HG02884 (cell line): Measurements from ENCODE around the gene MOV10.
"Not testable (repeated sequence)": the region's sequence is repeated elsewhere in the genome, so short reads cannot be mapped to it uniquely, and the experiment has no call there.

Experiments used
- ATAC-seq: cut with Tn5 transposase; IDR thresholded peaks from one replicate; pipeline ENCODE4 v1.9.1; 2021; ENCODE audit warnings: mild to moderate bottlenecking, moderate library complexity; ENCODE audit not compliant: unreplicated experiment

The MOV10 gene, protein sequence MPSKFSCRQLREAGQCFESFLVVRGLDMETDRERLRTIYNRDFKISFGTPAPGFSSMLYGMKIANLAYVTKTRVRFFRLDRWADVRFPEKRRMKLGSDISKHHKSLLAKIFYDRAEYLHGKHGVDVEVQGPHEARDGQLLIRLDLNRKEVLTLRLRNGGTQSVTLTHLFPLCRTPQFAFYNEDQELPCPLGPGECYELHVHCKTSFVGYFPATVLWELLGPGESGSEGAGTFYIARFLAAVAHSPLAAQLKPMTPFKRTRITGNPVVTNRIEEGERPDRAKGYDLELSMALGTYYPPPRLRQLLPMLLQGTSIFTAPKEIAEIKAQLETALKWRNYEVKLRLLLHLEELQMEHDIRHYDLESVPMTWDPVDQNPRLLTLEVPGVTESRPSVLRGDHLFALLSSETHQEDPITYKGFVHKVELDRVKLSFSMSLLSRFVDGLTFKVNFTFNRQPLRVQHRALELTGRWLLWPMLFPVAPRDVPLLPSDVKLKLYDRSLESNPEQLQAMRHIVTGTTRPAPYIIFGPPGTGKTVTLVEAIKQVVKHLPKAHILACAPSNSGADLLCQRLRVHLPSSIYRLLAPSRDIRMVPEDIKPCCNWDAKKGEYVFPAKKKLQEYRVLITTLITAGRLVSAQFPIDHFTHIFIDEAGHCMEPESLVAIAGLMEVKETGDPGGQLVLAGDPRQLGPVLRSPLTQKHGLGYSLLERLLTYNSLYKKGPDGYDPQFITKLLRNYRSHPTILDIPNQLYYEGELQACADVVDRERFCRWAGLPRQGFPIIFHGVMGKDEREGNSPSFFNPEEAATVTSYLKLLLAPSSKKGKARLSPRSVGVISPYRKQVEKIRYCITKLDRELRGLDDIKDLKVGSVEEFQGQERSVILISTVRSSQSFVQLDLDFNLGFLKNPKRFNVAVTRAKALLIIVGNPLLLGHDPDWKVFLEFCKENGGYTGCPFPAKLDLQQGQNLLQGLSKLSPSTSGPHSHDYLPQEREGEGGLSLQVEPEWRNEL

DNA sequence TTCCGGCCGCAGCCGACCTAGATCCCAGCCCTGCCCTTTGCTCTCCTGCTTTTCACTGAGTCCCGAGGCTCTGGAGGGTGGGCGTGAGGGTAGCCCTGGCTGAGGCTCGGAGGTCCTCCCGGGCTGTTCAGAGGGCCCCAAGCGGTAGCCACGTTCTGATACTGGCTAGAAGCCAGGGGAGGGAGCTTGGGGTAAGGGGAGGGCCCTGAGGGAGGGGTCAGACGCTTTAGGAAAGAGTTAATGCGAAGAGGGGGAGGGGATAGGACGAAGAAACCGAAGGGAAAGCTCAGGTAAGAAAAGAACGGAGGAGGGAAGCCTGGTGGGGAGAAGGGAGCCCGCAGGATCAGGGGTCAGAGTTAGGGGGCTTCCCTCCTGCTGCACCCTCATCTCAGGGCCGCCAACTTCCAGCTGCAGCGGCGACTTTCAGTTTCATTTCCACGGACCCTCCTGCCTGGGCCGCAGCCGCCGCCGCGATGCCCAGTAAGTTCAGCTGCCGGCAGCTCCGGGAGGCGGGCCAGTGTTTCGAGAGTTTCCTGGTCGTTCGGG lies at the start of gene MOV10:
Gene MOV10 (plus strand): TSS at position 220 of the 546 bp plus-strand sequence. CDS start 254 bp downstream, at position 474.
- peak; percentile 55 for ATAC-seq

DNA sequence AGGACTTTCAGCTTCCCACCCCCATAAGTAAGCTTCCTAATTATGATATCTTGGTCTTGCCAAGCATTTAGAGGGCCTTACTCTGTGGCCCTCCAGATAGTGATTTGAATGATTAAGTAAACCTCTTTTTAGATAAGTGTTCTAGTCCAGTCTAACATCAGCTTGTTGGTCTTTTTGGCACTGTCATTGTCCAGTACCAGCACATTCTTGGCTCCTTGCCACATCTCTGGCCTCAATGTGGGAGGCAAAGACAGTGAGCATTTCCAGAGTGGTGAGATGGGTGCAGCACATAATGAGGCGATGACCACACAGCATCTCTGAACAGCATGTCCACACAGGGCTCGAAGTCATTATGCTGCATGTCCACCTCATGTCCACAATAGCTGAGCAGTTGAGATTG lies 48.8 kb upstream of the MOV10 start:
- ATAC-seq, result no peak

DNA sequence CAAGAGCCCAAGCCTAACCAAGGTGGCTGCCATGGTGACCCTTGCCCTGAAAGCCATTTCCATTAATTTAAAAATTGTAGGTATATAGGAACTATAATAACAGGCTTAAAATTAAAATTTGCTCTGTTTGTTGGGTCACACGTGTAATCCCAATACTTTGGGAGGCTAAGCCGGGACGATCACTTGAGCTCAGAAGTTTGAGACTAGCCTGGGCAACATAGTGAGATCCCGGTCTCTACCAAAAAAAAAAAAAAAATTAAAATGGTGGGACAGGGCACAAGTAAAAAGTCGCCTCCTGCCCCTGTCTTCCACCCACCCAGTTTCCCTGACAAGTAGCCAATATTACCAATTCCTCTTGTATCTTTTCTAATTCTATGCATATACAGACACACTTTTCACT lies 48.3 kb upstream of the MOV10 start:
- no peak for ATAC-seq

DNA sequence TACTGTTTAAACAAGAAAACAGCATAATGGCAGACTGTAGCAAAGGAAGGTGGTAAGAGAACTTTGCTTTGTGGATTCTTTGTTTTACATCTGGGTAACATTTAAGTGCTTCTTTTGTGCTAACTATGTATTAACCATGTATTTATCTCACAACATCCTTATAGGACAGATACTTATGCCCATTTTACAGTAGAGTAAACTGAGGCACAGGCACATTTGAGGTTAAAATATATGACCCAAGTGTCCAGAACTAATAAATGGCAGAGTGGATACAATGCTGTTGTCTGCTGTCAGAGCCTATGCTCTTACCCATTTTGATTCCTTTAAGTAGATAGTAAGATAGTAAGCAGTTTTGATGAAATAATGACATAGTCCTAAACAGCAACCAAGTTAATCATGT lies 47.6 kb upstream of the MOV10 start:
- no peak for ATAC-seq

DNA sequence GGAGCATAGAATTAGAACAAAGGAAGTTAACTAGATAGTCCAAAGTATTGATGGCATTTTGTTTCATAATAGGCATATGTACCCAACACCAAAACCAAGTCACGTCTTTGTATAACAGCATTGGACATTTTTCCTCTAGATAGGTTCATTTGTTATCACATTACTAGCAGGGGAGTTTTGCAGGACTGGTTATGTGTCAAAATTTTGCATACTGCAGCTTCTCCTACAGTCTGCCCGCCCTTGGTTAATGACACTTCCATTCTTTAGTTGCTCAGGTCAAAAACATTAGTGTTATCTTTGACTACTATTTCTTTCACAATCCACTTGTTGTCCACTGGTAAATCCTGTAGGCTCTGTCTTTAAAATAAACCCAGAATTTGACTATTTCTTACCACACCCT lies 45.9 kb upstream of the MOV10 start:
- no peak for ATAC-seq

DNA sequence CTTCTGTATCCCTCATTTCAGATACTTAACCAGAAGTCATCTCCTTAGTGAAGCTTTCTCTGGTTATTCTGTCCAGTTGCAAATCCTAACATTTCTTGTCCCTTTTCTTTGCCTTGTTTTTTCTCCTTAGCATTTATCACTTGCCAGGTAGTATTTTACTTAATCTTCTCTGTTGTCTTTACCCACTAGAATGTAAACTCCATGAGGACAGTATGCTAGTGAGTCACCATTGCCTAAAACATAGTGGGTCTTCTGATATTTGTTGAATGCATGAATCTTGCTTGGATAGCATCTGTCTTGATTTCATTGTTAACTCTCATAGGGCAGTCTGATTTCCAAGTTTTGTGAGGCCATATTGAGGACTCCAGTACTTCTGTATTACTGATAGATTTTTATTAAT lies 45.2 kb upstream of the MOV10 start:
- no peak for ATAC-seq

DNA sequence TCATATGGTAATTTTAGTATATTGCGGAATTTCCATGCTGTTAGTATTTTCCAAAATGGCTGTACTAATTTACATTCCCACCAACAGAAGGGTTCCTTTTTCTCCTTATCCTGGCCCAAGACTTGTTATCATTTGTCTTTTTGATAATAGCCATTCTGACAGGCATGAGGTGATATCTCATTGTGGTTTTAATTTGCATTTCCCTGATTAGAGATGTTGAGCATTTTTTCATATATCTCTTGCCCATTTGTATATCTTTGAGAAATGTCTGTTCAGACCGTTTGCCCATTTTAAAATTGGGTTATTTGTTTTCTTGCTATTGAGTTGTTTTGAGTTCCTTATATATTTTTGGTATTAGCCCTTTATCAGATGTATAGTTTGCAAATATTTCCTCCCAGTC lies 40.8 kb upstream of the MOV10 start:
- no peak for ATAC-seq

DNA sequence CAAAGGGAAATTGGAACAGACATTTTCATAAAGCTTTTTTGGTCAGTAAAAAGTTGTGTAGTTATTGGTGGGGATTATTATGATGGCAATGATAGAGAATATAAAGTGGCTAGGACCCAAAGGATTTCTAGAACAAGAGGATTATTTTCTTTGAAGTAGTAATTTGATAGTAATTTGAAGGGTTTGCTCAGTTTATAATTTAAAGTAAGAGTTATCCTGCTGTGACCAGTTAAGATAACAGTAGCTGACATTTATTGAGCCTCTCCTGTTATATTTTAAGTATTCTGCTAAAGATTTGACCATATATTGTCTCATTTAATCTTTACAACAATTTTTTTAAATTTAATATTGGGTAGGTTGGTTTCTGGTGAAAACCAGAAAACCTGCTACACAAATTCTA lies 40.1 kb upstream of the MOV10 start:
- no peak for ATAC-seq

DNA sequence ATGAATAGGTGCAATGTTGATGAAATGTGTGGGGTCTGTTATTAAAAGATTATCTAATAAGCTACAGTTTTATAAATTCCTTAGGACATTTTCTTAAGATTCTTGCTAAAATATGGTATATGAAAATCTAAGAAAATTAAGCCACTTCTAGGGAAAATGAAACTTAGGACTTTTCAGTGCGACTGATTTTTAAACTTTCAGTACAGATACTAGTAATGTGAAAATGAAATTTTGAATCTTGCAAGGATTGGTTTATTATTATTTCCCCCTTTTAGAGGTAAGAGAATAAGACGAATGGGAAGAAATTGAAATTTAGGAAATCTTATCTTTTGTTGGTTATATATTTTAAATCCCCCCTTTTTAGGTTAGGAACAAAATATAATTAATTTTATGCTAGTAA lies 38.4 kb upstream of the MOV10 start:
- no peak for ATAC-seq

DNA sequence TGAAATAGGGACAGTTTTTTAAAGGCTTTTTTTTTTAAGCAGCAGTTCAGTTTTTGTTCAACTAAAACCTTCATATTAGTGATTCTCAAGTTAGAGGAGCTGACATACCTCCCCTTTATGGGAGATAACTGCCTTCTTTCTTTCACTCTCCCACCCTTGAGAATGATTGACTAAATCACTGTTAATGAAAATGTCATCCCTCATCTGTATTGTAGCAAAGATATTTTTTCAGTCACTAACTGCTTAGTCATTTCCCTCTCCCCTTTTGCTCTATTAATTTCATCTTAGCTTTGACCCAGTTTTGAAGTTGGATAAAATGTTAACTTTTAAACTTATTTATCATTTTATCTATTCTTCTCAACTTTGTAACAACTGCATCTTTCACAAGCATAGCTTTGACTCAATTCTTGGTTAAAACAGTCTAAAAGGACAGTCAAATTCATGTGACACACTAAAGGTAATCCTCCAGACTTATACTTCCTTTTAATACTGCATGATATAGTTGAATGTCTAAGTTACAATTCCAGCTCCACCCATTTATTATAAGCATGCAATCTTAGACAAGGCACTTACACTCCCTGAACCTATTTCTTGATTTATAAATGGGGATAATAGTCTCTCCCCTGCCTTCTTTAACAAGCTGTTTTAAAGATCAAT lies 37.7 kb upstream of the MOV10 start:
- peak; percentile 46 for ATAC-seq

DNA sequence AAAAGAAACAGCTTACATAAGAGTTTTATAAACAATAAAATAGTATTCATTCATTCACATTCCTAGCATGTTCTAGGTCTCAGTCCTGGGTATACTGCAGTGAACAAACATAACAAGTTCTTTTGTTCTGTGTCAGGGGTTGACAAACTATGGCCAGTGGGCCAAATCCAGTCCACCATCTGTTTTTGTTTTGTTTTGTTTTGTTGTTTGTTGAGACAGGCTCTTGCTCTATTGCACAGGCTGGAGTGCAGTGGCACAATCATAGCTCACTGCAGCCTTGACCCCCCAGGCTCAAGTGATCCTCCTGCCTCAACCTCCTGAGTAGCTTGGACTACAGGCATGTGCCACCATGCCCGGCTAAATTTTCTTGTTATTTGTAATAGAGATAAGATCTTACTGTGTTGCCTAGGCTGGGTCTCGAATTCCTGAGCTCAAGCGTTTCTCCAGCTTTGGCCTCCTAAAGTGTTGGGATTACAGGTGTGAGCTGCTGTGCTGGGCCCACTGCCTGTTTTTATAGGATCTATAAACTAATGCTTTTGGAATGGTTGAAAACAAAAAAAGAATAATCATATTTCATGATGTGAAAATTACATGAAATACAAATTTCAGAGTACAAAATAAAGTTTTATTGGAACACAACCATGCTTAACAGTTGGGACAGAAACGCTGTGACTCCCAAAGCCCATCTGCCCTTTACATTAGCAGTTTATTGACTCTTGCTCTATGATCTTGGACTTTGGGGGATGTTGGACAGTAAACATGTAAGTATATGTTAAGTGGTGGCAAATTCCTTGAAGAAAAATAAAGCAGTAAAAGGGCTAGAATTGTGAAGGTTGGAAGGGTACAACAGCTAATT lies 37.0 kb upstream of the MOV10 start:
- no peak for ATAC-seq

DNA sequence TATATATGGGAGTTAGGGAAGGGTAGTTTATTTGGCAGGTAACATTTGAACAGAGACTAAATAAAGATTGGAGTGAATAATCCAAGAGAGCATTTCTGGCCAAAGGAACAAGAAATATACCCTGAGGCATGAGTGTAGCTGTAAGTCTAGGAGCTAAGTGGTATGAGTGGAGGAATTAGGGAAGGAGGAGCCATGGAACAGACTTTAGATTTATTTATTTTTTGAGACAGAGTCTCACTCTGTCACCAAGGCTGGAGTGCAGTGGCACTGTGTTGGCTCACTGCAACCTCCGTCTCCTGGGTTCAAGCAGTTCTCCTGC lies 36.4 kb upstream of the MOV10 start:
- ATAC-seq, result no peak

DNA sequence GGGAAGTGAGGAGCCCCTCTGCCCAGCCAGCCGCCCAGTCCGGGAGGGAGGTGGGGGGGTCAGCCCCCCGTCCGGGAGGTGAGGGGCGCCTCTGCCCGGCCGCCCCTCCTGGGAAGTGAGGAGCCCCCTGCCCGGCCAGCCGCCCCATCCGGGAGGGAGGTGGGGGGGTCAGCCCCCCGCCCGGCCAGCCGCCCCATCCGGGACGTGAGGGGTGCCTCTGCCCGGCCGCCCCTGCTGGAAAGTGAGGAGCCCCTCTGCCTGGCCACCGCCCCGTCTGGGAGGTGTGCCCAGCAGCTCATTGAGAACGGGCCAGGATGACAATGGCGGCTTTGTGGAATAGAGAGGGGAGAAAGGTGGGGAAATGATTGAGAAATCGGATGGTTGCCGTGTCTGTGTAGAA lies 34.0 kb upstream of the MOV10 start:
- not testable (repeated sequence) for ATAC-seq

DNA sequence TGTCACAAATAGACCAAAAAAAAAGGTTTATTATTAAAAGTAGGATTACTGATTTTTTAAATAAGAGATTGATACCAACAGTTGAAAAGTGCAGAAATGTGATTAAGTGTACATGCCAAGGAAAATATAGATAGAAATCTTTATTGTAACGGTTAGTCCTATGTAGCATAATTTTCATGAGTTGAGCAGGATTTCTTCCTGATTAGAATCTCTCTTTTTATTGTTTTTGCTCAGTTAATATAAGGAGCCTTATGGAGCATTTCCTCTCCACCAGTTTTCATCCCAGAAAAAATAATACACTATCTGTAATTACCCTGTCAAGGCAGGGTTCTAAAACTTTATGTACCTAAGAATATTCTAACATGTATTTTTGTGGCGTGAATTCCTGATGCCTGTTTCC lies 31.4 kb upstream of the MOV10 start:
- ATAC-seq, result no peak

DNA sequence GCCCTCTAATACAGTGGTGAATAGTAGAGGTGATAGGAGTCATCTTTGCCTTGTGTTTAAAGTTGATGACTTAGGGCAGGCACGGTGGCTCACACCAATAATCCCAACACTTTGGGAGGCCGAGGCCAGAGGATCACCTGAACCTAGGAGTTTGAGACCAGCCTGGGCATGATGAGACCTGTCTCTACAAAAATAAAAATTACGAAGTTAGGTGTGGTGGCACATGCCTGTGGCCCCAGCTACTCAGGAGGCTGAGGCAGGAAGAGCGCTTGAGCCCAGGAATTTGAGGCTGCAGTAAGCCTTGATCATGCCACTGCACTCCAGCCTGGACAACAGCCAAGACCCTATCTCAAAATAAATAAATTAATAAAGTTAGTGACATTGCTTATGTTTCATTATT lies 28.2 kb upstream of the MOV10 start:
- no peak for ATAC-seq

DNA sequence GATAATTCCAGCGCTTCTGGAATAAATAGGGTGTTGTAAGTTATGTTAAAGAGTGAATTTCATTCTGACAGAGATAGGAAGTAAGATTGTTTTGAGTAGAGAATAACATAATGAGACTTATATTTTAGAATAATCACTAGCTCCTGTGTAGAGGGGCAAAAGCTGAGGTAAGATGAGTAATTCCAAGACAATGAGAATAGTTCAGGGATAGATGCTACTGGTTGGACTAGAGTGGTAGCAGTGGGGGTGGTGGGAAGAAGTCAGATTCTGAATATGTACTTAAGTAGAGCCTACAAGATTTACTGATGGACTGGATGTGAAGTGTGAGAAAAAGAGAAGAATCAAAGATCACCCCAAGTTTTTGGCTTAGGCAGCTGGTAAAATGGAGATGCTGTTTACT lies 23.3 kb upstream of the MOV10 start:
- no peak for ATAC-seq

DNA sequence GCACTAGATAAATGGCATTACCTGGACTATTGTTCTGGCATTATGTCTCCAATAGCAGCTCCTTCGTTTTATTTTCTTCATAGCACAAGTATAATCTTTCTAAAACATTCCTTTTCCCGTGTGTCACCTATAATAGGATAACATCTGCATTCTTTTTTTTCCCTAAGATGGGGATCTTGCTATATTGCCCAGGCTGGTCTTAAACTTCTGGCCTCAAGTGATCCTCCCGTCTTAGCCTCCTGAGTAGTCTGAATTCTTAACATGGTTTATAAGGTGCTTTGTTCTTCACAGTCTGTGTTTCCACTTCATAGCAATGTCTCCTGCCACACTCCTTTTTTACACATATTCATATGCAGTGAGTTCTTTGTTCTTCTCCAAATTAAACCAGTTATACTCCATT lies 8.6 kb upstream of the MOV10 start:
- ATAC-seq, result no peak

DNA sequence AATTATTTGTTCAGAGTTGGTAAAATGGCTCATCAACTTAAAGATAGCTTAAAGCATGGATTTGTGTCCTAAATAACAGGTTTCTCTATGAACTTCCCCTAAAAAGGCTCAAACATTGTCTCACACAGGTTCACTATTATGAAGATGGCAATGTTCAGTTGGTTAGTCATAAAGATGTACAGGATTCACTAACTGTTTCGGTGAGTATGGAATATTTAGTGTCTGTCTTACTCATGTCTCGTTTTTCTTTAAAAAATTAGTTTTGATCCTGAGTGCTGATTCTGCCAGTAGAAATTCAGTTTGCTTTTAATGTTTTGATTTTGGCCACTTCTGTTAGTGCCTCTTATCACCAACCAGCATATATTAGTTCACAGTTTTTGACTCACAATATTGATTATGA lies 7.5 kb upstream of the MOV10 start:
- no peak for ATAC-seq

DNA sequence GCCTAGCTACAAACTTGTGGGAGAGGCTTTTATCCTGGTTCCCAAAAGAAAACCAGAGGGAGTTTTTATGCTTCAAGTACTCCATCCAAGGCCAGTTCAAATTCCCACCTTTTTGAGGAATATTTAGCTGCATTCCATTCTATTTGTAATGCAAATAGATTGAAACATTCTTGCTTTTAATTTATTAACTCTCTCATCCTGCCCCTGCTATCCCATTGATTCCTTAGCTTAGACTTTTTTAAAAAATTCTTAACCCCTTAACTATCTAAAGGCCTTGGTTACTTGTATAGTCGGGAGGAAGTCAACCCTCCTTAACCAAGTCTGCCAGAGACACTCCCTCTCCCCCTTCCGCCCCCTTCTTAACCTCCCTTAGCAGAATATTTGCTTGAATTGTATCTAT lies 2.5 kb upstream of the MOV10 start:
- ATAC-seq, result no peak

DNA sequence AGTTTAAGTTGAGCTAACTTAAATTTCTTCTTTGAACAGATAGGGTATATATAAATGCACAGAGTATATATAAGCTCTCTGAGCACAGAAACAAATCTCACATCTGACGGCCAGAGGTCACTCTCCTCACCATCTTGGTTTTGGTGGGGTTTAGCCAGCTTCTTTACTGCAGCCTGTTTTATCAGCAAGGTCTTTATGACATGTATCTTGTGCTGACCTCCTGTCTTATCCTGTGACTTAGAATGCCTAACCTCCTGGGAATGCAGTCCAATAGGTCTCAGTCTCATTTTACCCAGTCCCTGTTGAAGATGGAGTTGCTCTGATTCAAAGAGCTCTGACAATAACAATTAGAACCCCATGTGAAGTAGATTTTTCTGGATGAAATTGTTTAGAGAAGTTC lies 1.6 kb upstream of the MOV10 start:
- no peak for ATAC-seq
